Esophagus mucosa (tissue), 1 donor: ENCODE results near the gene SUN1. TPM values are rescaled to one million over a fixed set of nuclear protein-coding genes. Genes with fewer than 3 reads are reported as not detected.
A peak's percentile ranks its signal among the peaks of the same experiment; 100 is the strongest.

Source experiments
- ATAC-seq: fragments of 200-7000 bp; cut with Tn5 transposase; one replicate; pipeline ENCODE4 v1.9.1; 2020
- total RNA-seq: library from RNA; stranded (reverse); gene quantifications from one replicate; pipeline ENCODE4 v1.2.4, GENCODE V29; 2023
- donor health status: DM: yes; HTN: yes; CAD: no.

Gene SUN1
- total RNA-seq, 1 donor from 2014 or later, result 63.0 TPM

- ATAC-seq, result no peak
Measured at GRCh38 chr7:805261-805660, 27.0 kb upstream of the SUN1 start.

GRCh38 chr7:815284-816216 is 16.7 kb upstream of the SUN1 start:
- ATAC-seq, result no peak

- peak; percentile 92 for ATAC-seq
Measured at GRCh38 chr7:816300-816750, 16.0 kb upstream of the SUN1 start.

- ATAC-seq, result no peak
Measured at GRCh38 chr7:816751-817671, 15.3 kb upstream of the SUN1 start.

- no peak for ATAC-seq
Measured at GRCh38 chr7:818031-818699, 14.1 kb upstream of the SUN1 start.

- ATAC-seq, result no peak
Measured at GRCh38 chr7:820341-820740, 11.9 kb upstream of the SUN1 start.

- peak; percentile 55 for ATAC-seq
Measured at GRCh38 chr7:821688-822087, 10.6 kb upstream of the SUN1 start.

GRCh38 chr7:822692-823276 is 9.5 kb upstream of the SUN1 start:
- ATAC-seq, result peak; percentile 21

GRCh38 chr7:823649-824048 is 8.6 kb upstream of the SUN1 start:
- peak; percentile 52 for ATAC-seq

- ATAC-seq, result no peak
Measured at GRCh38 chr7:824081-824480, 8.2 kb upstream of the SUN1 start.

- no peak for ATAC-seq
Measured at GRCh38 chr7:824664-825063, 7.6 kb upstream of the SUN1 start.

GRCh38 chr7:825386-825785 is 6.9 kb upstream of the SUN1 start:
- ATAC-seq, result no peak

GRCh38 chr7:826230-826917 is 5.9 kb upstream of the SUN1 start:
- no peak for ATAC-seq

GRCh38 chr7:828793-829561 is 3.3 kb upstream of the SUN1 start:
- ATAC-seq, result no peak

- no peak for ATAC-seq
Measured at GRCh38 chr7:830069-830468, 2.2 kb upstream of the SUN1 start.

GRCh38 chr7:831596-832166 is 595 bp upstream of the SUN1 start:
- ATAC-seq, result peak; percentile 67

- no peak for ATAC-seq
Measured at GRCh38 chr7:832968-833424, 720 bp downstream of the SUN1 start.

GRCh38 chr7:833601-834258 is 1.5 kb downstream of the SUN1 start:
- ATAC-seq, result no peak

- ATAC-seq, result no peak
Measured at GRCh38 chr7:834277-834676, 2.0 kb downstream of the SUN1 start.

GRCh38 chr7:835021-835420 is 2.7 kb downstream of the SUN1 start:
- ATAC-seq, result no peak
